T-helper 2 cell treated with Interferon-gamma antibody and Interleukin-4, amounts not matched to agents 5 μg/mL and 100 μg/mL, for 36 hours (primary cell): ENCODE results near the gene EDN2.

Experiments
- DNase-seq: peaks from one replicate; pipeline ENCODE4 v3.0.0; 2021; ENCODE audit warnings: low spot score
- H3K27ac Mint-ChIP-seq: one replicate; pipeline ENCODE4 v1.8.0; 2021; ENCODE audit warnings: mild to moderate bottlenecking, mixed read lengths
- H3K27me3 Mint-ChIP-seq: one replicate; pipeline ENCODE4 v1.8.0; 2021; ENCODE audit warnings: low read depth, mixed read lengths
- H3K36me3 Mint-ChIP-seq: one replicate; pipeline ENCODE4 v1.8.0; 2021; ENCODE audit warnings: low read depth, mixed read lengths
- H3K4me1 Mint-ChIP-seq: one replicate; pipeline ENCODE4 v1.8.0; 2021; ENCODE audit warnings: low read depth, mixed read lengths
- H3K4me3 Mint-ChIP-seq: one replicate; pipeline ENCODE4 v1.8.0; 2022; ENCODE audit warnings: mild to moderate bottlenecking, moderate library complexity, mixed read lengths
- H3K9me3 Mint-ChIP-seq: one replicate; pipeline ENCODE4 v1.8.0; 2021; ENCODE audit warnings: mixed read lengths

Gene EDN2

GRCh38 chr1:41444785-41445184 is 39.7 kb downstream of the EDN2 start:
- Mint-ChIP-seq H3K27me3 (peaks cover 2% of the 10 kb centered on the region), H3K9me3 (peaks cover 6% of the 10 kb centered on the region), H3K27ac (no peak overlapping the region), H3K4me3 (no peak overlapping the region), H3K36me3 (no peaks in the 10 kb centered on the region), H3K4me1 (no peaks in the 10 kb centered on the region)
- no peak for DNase-seq

- Mint-ChIP-seq H3K27me3 (peaks cover 4% of the 10 kb centered on the region), H3K4me1 (no peaks in the 10 kb centered on the region), H3K9me3 (peaks cover 6% of the 10 kb centered on the region), H3K27ac (no peak overlapping the region), H3K4me3 (no peak overlapping the region), H3K36me3 (no peaks in the 10 kb centered on the region)
- DNase-seq = no peak
These were observed 40.2 kb downstream of the EDN2 start for GRCh38 chr1:41444246-41444645.

GRCh38 chr1:41442697-41443251 is 41.7 kb downstream of the EDN2 start:
- no peak for DNase-seq
- peaks cover 8% of the 10 kb centered on the region for H3K27me3 Mint-ChIP-seq
- no peak overlapping the region for H3K27ac Mint-ChIP-seq
- H3K9me3 Mint-ChIP-seq = peaks cover 6% of the 10 kb centered on the region
- H3K4me3 Mint-ChIP-seq = no peak overlapping the region
- H3K36me3 Mint-ChIP-seq = no peaks in the 10 kb centered on the region
- no peaks in the 10 kb centered on the region for H3K4me1 Mint-ChIP-seq

GRCh38 chr1:41440321-41441085 is 44.0 kb downstream of the EDN2 start:
- no peaks in the 10 kb centered on the region for H3K4me1 Mint-ChIP-seq
- peaks cover 6% of the 10 kb centered on the region for H3K9me3 Mint-ChIP-seq
- H3K27ac Mint-ChIP-seq = no peak overlapping the region
- no peak for DNase-seq
- no peaks in the 10 kb centered on the region for H3K36me3 Mint-ChIP-seq
- no peak overlapping the region for H3K4me3 Mint-ChIP-seq
- H3K27me3 Mint-ChIP-seq = peaks cover 12% of the 10 kb centered on the region

GRCh38 chr1:41439234-41439633 is 45.2 kb downstream of the EDN2 start:
- Mint-ChIP-seq H3K36me3 (no peaks in the 10 kb centered on the region), H3K4me1 (no peaks in the 10 kb centered on the region), H3K4me3 (no peak overlapping the region), H3K27ac (no peak overlapping the region), H3K9me3 (peaks cover under 1% of the 10 kb centered on the region), H3K27me3 (peaks cover 12% of the 10 kb centered on the region)
- no peak for DNase-seq

GRCh38 chr1:41438711-41439110 is 45.8 kb downstream of the EDN2 start:
- H3K27me3 Mint-ChIP-seq = peaks cover 12% of the 10 kb centered on the region
- no peak overlapping the region for H3K4me3 Mint-ChIP-seq
- no peak for DNase-seq
- no peak overlapping the region for H3K27ac Mint-ChIP-seq
- H3K4me1 Mint-ChIP-seq = no peaks in the 10 kb centered on the region
- no peaks in the 10 kb centered on the region for H3K36me3 Mint-ChIP-seq
- no peaks in the 10 kb centered on the region for H3K9me3 Mint-ChIP-seq

GRCh38 chr1:41437011-41437355 is 47.5 kb downstream of the EDN2 start:
- no peaks in the 10 kb centered on the region for H3K9me3 Mint-ChIP-seq
- H3K36me3 Mint-ChIP-seq = no peaks in the 10 kb centered on the region
- no peak for DNase-seq
- no peak overlapping the region for H3K27ac Mint-ChIP-seq
- no peak overlapping the region for H3K4me3 Mint-ChIP-seq
- no peaks in the 10 kb centered on the region for H3K4me1 Mint-ChIP-seq
- peaks cover 12% of the 10 kb centered on the region for H3K27me3 Mint-ChIP-seq

GRCh38 chr1:41436281-41437010 is 48.0 kb downstream of the EDN2 start:
- Mint-ChIP-seq H3K36me3 (no peaks in the 10 kb centered on the region), H3K27me3 (peaks cover 12% of the 10 kb centered on the region), H3K4me3 (no peak overlapping the region), H3K27ac (no peak overlapping the region), H3K4me1 (no peaks in the 10 kb centered on the region), H3K9me3 (no peaks in the 10 kb centered on the region)
- no peak for DNase-seq

- Mint-ChIP-seq H3K4me1 (no peaks in the 10 kb centered on the region), H3K4me3 (no peak overlapping the region), H3K9me3 (no peaks in the 10 kb centered on the region), H3K27ac (no peak overlapping the region), H3K27me3 (peaks cover 12% of the 10 kb centered on the region), H3K36me3 (no peaks in the 10 kb centered on the region)
- no peak for DNase-seq
These were observed 48.8 kb downstream of the EDN2 start for GRCh38 chr1:41435570-41436178.

GRCh38 chr1:41434748-41435449 is 49.6 kb downstream of the EDN2 start:
- DNase-seq = no peak
- Mint-ChIP-seq H3K4me3 (no peak overlapping the region), H3K4me1 (no peaks in the 10 kb centered on the region), H3K9me3 (no peaks in the 10 kb centered on the region), H3K27me3 (peaks cover 11% of the 10 kb centered on the region), H3K36me3 (no peaks in the 10 kb centered on the region), H3K27ac (no peak overlapping the region)

- Mint-ChIP-seq H3K9me3 (no peaks in the 10 kb centered on the region), H3K27ac (no peak overlapping the region), H3K27me3 (peaks cover 8% of the 10 kb centered on the region), H3K4me3 (no peak overlapping the region), H3K4me1 (no peaks in the 10 kb centered on the region), H3K36me3 (no peaks in the 10 kb centered on the region)
- no peak for DNase-seq
These were observed 50.2 kb downstream of the EDN2 start for GRCh38 chr1:41434306-41434705.

- H3K27ac Mint-ChIP-seq = no peak overlapping the region
- H3K4me3 Mint-ChIP-seq = no peak overlapping the region
- H3K36me3 Mint-ChIP-seq = no peaks in the 10 kb centered on the region
- peaks cover 7% of the 10 kb centered on the region for H3K27me3 Mint-ChIP-seq
- DNase-seq = no peak
- no peaks in the 10 kb centered on the region for H3K9me3 Mint-ChIP-seq
- no peaks in the 10 kb centered on the region for H3K4me1 Mint-ChIP-seq
These were observed 51.0 kb downstream of the EDN2 start for GRCh38 chr1:41433501-41433900.

- Mint-ChIP-seq H3K4me3 (no peak overlapping the region), H3K9me3 (no peaks in the 10 kb centered on the region), H3K27ac (no peak overlapping the region), H3K36me3 (no peaks in the 10 kb centered on the region), H3K4me1 (no peaks in the 10 kb centered on the region), H3K27me3 (peaks cover 3% of the 10 kb centered on the region)
- DNase-seq = peak; percentile 69
These were observed 51.8 kb downstream of the EDN2 start for GRCh38 chr1:41432481-41433280.
